Activated T-cell treated with anti-CD3 and anti-CD28 coated beads for 48 hours (primary cell): Measurements from ENCODE around the gene ZSWIM7.
"Not testable (repeated sequence)": the region's sequence is repeated elsewhere in the genome, so short reads cannot be mapped to it uniquely, and the experiment has no call there.

ENCODE experiments used
- DNase-seq: peaks from one replicate; pipeline ENCODE4 v3.0.0-alpha.2; 2020; ENCODE audit warnings: low read depth

The ZSWIM7 gene

GRCh38 chr17:15998031-15998562, 1.4 kb downstream of the ZSWIM7 start:
- no peak for DNase-seq

- no peak for DNase-seq
These were observed 3.2 kb downstream of the ZSWIM7 start for GRCh38 chr17:15996322-15996721.

- DNase-seq = no peak
These were observed 17.6 kb downstream of the ZSWIM7 start for GRCh38 chr17:15981646-15982580.

- no peak for DNase-seq
These were observed 18.3 kb downstream of the ZSWIM7 start for GRCh38 chr17:15981208-15981607.

GRCh38 chr17:15979013-15979412, 20.5 kb downstream of the ZSWIM7 start:
- not testable (repeated sequence) for DNase-seq

GRCh38 chr17:15978606-15979005, 20.9 kb downstream of the ZSWIM7 start:
- DNase-seq = no peak

- DNase-seq = no peak
These were observed 21.6 kb downstream of the ZSWIM7 start for GRCh38 chr17:15977894-15978293.

GRCh38 chr17:15973834-15974233, 25.7 kb downstream of the ZSWIM7 start:
- DNase-seq = no peak

- DNase-seq = no peak
These were observed 26.5 kb downstream of the ZSWIM7 start for GRCh38 chr17:15973016-15973415.

- DNase-seq = no peak
These were observed 27.0 kb downstream of the ZSWIM7 start for GRCh38 chr17:15972497-15972951.

- no peak for DNase-seq
These were observed 27.6 kb downstream of the ZSWIM7 start for GRCh38 chr17:15971882-15972281.

- no peak for DNase-seq
These were observed 28.3 kb downstream of the ZSWIM7 start for GRCh38 chr17:15971098-15971678.

- no peak for DNase-seq
These were observed 29.0 kb downstream of the ZSWIM7 start for GRCh38 chr17:15970500-15970899.

GRCh38 chr17:15969463-15969862, 30.0 kb downstream of the ZSWIM7 start:
- no peak for DNase-seq

- no peak for DNase-seq
These were observed 31.7 kb downstream of the ZSWIM7 start for GRCh38 chr17:15967706-15968399.

GRCh38 chr17:15966879-15967248, 32.6 kb downstream of the ZSWIM7 start:
- no peak for DNase-seq

- no peak for DNase-seq
These were observed 33.2 kb downstream of the ZSWIM7 start for GRCh38 chr17:15966183-15966878.

GRCh38 chr17:15965528-15965927, 34.0 kb downstream of the ZSWIM7 start:
- DNase-seq = no peak

GRCh38 chr17:15963670-15964110, 35.8 kb downstream of the ZSWIM7 start:
- no peak for DNase-seq

GRCh38 chr17:15958484-15958854, 41.0 kb downstream of the ZSWIM7 start:
- no peak for DNase-seq

- DNase-seq = no peak
These were observed 41.7 kb downstream of the ZSWIM7 start for GRCh38 chr17:15957608-15958307.
